SK-N-SH (cell line): ENCODE measurements around the gene ADAMTS17. TPM values are rescaled to one million over a fixed set of nuclear protein-coding genes. Genes with fewer than 3 reads are reported as not detected.
A peak's percentile ranks its signal among the peaks of the same experiment; 100 is the strongest.
"Not testable (repeated sequence)": the region's sequence is repeated elsewhere in the genome, so short reads cannot be mapped to it uniquely, and the experiment has no call there.

Experiments used
- CTCF ChIA-PET: fragments of 300-600, 350-600 bp; formaldehyde crosslinking; extraction: SDS; loops from one replicate; lab custom pipeline; 2021; lab: Yijun Ruan, JAX
- POLR2A ChIA-PET: fragments of 350-600 bp; sonication (Branson Sonifier 250); formaldehyde crosslinking; extraction: SDS; loops from one replicate; lab custom pipeline; 2020; ENCODE audit warnings: antibody characterized with exemption, inconsistent platforms; lab: Yijun Ruan, JAX
- DNase-seq: peaks from one replicate; pipeline ENCODE4 v3.0.0; 2012
- H2AFZ ChIP-seq: fragments of 200-600 bp; sonication (generic); 2 replicates; pipeline ENCODE4 v1.8.1; 2016; ENCODE audit warnings: antibody characterized with exemption, mild to moderate bottlenecking, low read depth
- H3F3A ChIP-seq: fragments of 200-600 bp; sonication (generic); replicated peaks from 2 replicates; pipeline ENCODE3; 2016; ENCODE audit warnings: antibody characterized with exemption, mild to moderate bottlenecking; ENCODE audit not compliant: insufficient read depth
- H3K27ac ChIP-seq, 2 experiments: fragments of 200-500 bp in 1 of 2; fragments of 200-600 bp in 1 of 2; sonication (Bioruptor generic) in 1 of 2; sonication (generic), shearing (Covaris generic) in 1 of 2; 2 replicates each; pipeline versions ENCODE4 v1.5.1 to v1.6.1; 2014 to 2016; ENCODE audit warnings: low read depth in 2 of 2, inconsistent platforms in 1 of 2, low read length in 1 of 2, mild to moderate bottlenecking in 1 of 2, mixed read lengths in 1 of 2
- H3K27me3 ChIP-seq: fragments of 200-600 bp; sonication (generic), shearing (Covaris generic); 2 replicates; pipeline ENCODE4 v1.6.1; 2016; ENCODE audit warnings: mixed run types; ENCODE audit not compliant: insufficient read depth
- H3K36me3 ChIP-seq, 2 experiments: fragments of 200-500 bp in 1 of 2; fragments of 200-600 bp in 1 of 2; sonication (Bioruptor generic) in 1 of 2; sonication (generic) in 1 of 2; replicated peaks in 1 of 2; 2 replicates each; pipeline versions ENCODE3 to v1.5.1; 2014 to 2016; ENCODE audit warnings: low read length in 1 of 2, mild to moderate bottlenecking in 1 of 2; ENCODE audit not compliant: insufficient read depth in 2 of 2, control insufficient read depth in 1 of 2
- H3K4me1 ChIP-seq, 2 experiments: fragments of 200-500 bp in 1 of 2; fragments of 200-600 bp in 1 of 2; sonication (Bioruptor generic) in 1 of 2; sonication (generic), shearing (Covaris generic) in 1 of 2; 2 replicates each; pipeline versions ENCODE4 v1.5.1 to v1.6.1; 2014 to 2016; ENCODE audit warnings: low read depth in 1 of 2, low read length in 1 of 2, mixed run types in 1 of 2; ENCODE audit not compliant: insufficient read depth in 2 of 2, control insufficient read depth in 1 of 2
- H3K4me2 ChIP-seq: fragments of 200-600 bp; sonication (generic), shearing (Covaris generic); 2 replicates; pipeline ENCODE4 v1.6.1; 2017; ENCODE audit warnings: mixed run types
- H3K4me3 ChIP-seq, 2 experiments: fragments of 200-500 bp in 1 of 2; fragments of 200-600 bp in 1 of 2; sonication (Bioruptor generic) in 1 of 2; sonication (generic), shearing (Covaris generic) in 1 of 2; 2 replicates each; pipeline versions ENCODE4 v1.5.1 to v1.8.1; 2014 to 2016; ENCODE audit warnings: low read depth in 2 of 2, inconsistent platforms in 1 of 2, low read length in 1 of 2, mild to moderate bottlenecking in 1 of 2, mixed read lengths in 1 of 2, moderate library complexity in 1 of 2
- H3K79me2 ChIP-seq: fragments of 200-600 bp; sonication (generic); 2 replicates; pipeline ENCODE4 v1.8.1; 2017; ENCODE audit warnings: mild to moderate bottlenecking; ENCODE audit not compliant: insufficient read depth
- H3K9ac ChIP-seq: fragments of 200-600 bp; sonication (generic); 2 replicates; pipeline ENCODE4 v1.6.1; 2017; ENCODE audit warnings: mixed run types
- H3K9me2 ChIP-seq: fragments of 200-600 bp; sonication (generic); 2 replicates; pipeline ENCODE4 v1.6.1; 2017; ENCODE audit warnings: mixed run types
- H3K9me3 ChIP-seq: fragments of 200-600 bp; sonication (generic); 2 replicates; pipeline ENCODE4 v1.6.1; 2017; ENCODE audit warnings: mixed run types, mild to moderate bottlenecking, moderate library complexity
- H4K20me1 ChIP-seq: fragments of 200-600 bp; sonication (generic); 2 replicates; pipeline ENCODE4 v1.6.1; 2017; ENCODE audit warnings: mild to moderate bottlenecking, mixed run types; ENCODE audit not compliant: insufficient read depth
- CTCF ChIP-seq: fragments of 200-600 bp; sonication (generic); IDR thresholded peaks from 2 replicates; pipeline ENCODE4 v1.6.1; 2017; ENCODE audit warnings: antibody characterized with exemption, mild to moderate bottlenecking, moderate library complexity
- GATA2 ChIP-seq: sonication (generic); formaldehyde crosslinking; IDR thresholded peaks from 2 replicates; pipeline ENCODE4 v1.5.0; 2020; ENCODE audit warnings: mild to moderate bottlenecking, missing genetic modification reagents
- NRF1 ChIP-seq: IDR thresholded peaks from 2 replicates; pipeline ENCODE4 v1.6.1; 2012; ENCODE audit warnings: low read depth, mild to moderate bottlenecking, low read length
- RAD21 ChIP-seq: IDR thresholded peaks from 2 replicates; pipeline ENCODE4 v1.6.1; 2012; ENCODE audit warnings: mild to moderate bottlenecking, low read length
- RCOR1 ChIP-seq: fragments of 150-350 bp; IDR thresholded peaks from 2 replicates; pipeline ENCODE4 v1.6.1; 2017; ENCODE audit warnings: antibody characterized with exemption, low read length
- RFX5 ChIP-seq: IDR thresholded peaks from 2 replicates; pipeline ENCODE4 v1.6.1; 2012; ENCODE audit warnings: mild to moderate bottlenecking, improper control_type of control experiment, low read length
- SMC3 ChIP-seq: IDR thresholded peaks from 2 replicates; pipeline ENCODE4 v1.6.1; 2012; ENCODE audit warnings: low read depth, low read length, improper control_type of control experiment
- WGBS: methylation state at CpG from one replicate; pipeline ENCODE4 v1.1.6; 2017; ENCODE audit warnings: low lambda C conversion rate; 5-methylcytosine and 5-hydroxymethylcytosine counted together
- polyA plus RNA-seq, 3 experiments: library from polyadenylated mRNA; depleted of rRNA; stranded (reverse); fragments of >200 nt; gene quantifications; 2 replicates each; pipeline ENCODE4 v1.2.3, GENCODE V29; 2012
- TF ChIP-seq, protein P1 (sequence below): fragments of 150-350 bp; IDR thresholded peaks from 2 replicates; pipeline ENCODE4 v1.6.1; 2016; ENCODE audit warnings: mild to moderate bottlenecking, low read depth, low read length

Gene ADAMTS17
- polyA plus RNA-seq, 1 of the 3 experiments (the other 2 are of a cell fraction) = not detected

GRCh38 chr15:99928429-99928981 is 413.3 kb downstream of the ADAMTS17 start:
- no peaks in the 10 kb centered on the region for H3K36me3 ChIP-seq
- H3K9me2 ChIP-seq = no peaks in the 10 kb centered on the region
- peak; percentile 82 for DNase-seq
- no peaks in the 10 kb centered on the region for H4K20me1 ChIP-seq
- H3K4me2 ChIP-seq = peak overlapping the region; percentile 70
- 67% methylated on average over 10 of the region's 38 CpGs for WGBS
- no peak overlapping the region for H3K27ac ChIP-seq
- TF ChIP-seq RCOR1 (0 out of 2 replicates have a peak, but pooled peaks have one; percentile 24), RFX5 (no peak), GATA2 (0 out of 2 replicates have a peak, but pooled peaks have one; percentile 32), RAD21 (peak; percentile 75), NRF1 (peak; percentile 34; the same call in 1 of the 2 replicates), CTCF (peak; percentile 49), SMC3 (peak; percentile 60; the same call in 1 of the 2 replicates)
- TF ChIP-seq, protein P1, sequence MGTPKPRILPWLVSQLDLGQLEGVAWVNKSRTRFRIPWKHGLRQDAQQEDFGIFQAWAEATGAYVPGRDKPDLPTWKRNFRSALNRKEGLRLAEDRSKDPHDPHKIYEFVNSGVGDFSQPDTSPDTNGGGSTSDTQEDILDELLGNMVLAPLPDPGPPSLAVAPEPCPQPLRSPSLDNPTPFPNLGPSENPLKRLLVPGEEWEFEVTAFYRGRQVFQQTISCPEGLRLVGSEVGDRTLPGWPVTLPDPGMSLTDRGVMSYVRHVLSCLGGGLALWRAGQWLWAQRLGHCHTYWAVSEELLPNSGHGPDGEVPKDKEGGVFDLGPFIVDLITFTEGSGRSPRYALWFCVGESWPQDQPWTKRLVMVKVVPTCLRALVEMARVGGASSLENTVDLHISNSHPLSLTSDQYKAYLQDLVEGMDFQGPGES = no peak
- H2AFZ ChIP-seq = peak overlapping the region; percentile 78
- H3K79me2 ChIP-seq = no peaks in the 10 kb centered on the region
- H3K4me1 ChIP-seq = peaks cover 0 to 4% of the 10 kb centered on the region in 2 experiments; a peak in 1 of 4 replicates
- ChIA-PET CTCF (interaction anchor here (0.6 to 8.6 kb wide), 30 partner anchors 10 to 656 kb away, joined by 3 to 169 read pairs (median 4); partner anchors contain the start of gene ADAMTS17), POLR2A (no interaction called here)
- no peak overlapping the region for H3K9ac ChIP-seq
- no peaks in the 10 kb centered on the region for H3K9me3 ChIP-seq
- no peaks in the 10 kb centered on the region; the same call in 1 of the 2 replicates for H3K27me3 ChIP-seq
- peaks cover 7% of the 10 kb centered on the region for H3F3A ChIP-seq
- peak overlapping the region; percentile 45 to 52; a peak in 3 of 4 replicates for H3K4me3 ChIP-seq

- H3K9me2 ChIP-seq, H3K27ac ChIP-seq, H4K20me1 ChIP-seq, H3K4me3 ChIP-seq, H3K79me2 ChIP-seq, H3K4me1 ChIP-seq, H3K4me2 ChIP-seq, POLR2A ChIA-PET, H3F3A ChIP-seq, DNase-seq, H3K9me3 ChIP-seq, H2AFZ ChIP-seq, H3K27me3 ChIP-seq, H3K36me3 ChIP-seq, H3K9ac ChIP-seq: not testable (repeated sequence)
- CTCF ChIA-PET = interaction anchor here (1.6 to 2.2 kb wide), 3 partner anchors 413 to 424 kb away, joined by 6 to 29 read pairs (median 13); no protein-coding TSS in a partner anchor
- no CpG with 5 or more reads among the region's 48 CpGs for WGBS
These were observed 415.2 kb downstream of the ADAMTS17 start for GRCh38 chr15:99926532-99926931.
